Left lung (tissue), 10 donors: Measurements from ENCODE around the gene CXCR1. TPM values are rescaled to one million over a fixed set of nuclear protein-coding genes. Genes with fewer than 3 reads are reported as not detected.

ENCODE experiments used
- ATAC-seq: fragments of 200-7000 bp; cut with Tn5 transposase; one replicate; pipeline ENCODE4 v1.9.1; 2020; ENCODE audit warnings: moderate library complexity
- DNase-seq, 4 donors: peaks; one replicate each; pipeline ENCODE4 v3.0.0-alpha.2; 2013 to 2020
- H3K27ac ChIP-seq, 2 donors: fragments of 200-600 bp; sonication (generic) in 1 of 2; one replicate each; pipeline versions ENCODE4 v1.5.0 to v1.8.0; 2020 to 2021
- H3K27me3 ChIP-seq, 2 donors: fragments of 200-600 bp; sonication (generic) in 1 of 2; one replicate each; pipeline versions ENCODE4 v1.5.0 to v1.8.0; 2020 to 2021
- H3K36me3 ChIP-seq, 2 donors: fragments of 200-600 bp; sonication (generic) in 1 of 2; one replicate each; pipeline versions ENCODE4 v1.5.0 to v1.8.0; 2020 to 2021
- H3K4me1 ChIP-seq, 2 donors: fragments of 200-600 bp; one replicate each; pipeline ENCODE4 v1.8.0; 2021
- H3K4me3 ChIP-seq, 2 donors: fragments of 200-600 bp; sonication (generic) in 1 of 2; one replicate each; pipeline versions ENCODE4 v1.5.0 to v1.8.0; 2020 to 2021; ENCODE audit warnings: mild to moderate bottlenecking in 1 of 2
- H3K9me3 ChIP-seq, 2 donors: fragments of 200-600 bp; sonication (generic) in 1 of 2; one replicate each; pipeline versions ENCODE4 v1.5.0 to v1.8.0; 2020 to 2021
- intact Hi-C, 2 donors: fragments of 100-400 bp; cut with DNase I; formaldehyde crosslinking; loops; one replicate each; pipeline versions ENCODE4 v1.11.2 to v1.14.2; 2022
- polyA plus RNA-seq, 6 donors: library from polyadenylated mRNA; unstranded; fragments of 120-200 nt; gene quantifications; one replicate each; pipeline ENCODE4 v1.2.1, GENCODE V29; 2013; ENCODE audit not compliant: insufficient read length in 6 of 6
- total RNA-seq, 2 donors: library from RNA; stranded (reverse); fragmentation: NEBNext Ultra II Directional; extraction: Animal tissue kit (Norgen Biotek cat#: 25700); gene quantifications; one replicate each; pipeline ENCODE4 v1.2.1, GENCODE V29; 2021
- TF ChIP-seq, protein P1 (sequence below), 2 donors: fragments of 200-600 bp; sonication (generic) in 1 of 2; IDR thresholded peaks; one replicate each; pipeline versions ENCODE4 v1.5.0 to v1.8.0; 2021; ENCODE audit warnings: antibody characterized with exemption in 2 of 2
- donor health status: DM: no; HTN: yes; CAD: no.
- donor health status: DM: no; HTN: no; CAD: no.

The CXCR1 gene
- total and polyA plus RNA-seq, 8 donors: 0.06 to 21.0 (median 0.10) TPM; not detected in 1

DNA sequence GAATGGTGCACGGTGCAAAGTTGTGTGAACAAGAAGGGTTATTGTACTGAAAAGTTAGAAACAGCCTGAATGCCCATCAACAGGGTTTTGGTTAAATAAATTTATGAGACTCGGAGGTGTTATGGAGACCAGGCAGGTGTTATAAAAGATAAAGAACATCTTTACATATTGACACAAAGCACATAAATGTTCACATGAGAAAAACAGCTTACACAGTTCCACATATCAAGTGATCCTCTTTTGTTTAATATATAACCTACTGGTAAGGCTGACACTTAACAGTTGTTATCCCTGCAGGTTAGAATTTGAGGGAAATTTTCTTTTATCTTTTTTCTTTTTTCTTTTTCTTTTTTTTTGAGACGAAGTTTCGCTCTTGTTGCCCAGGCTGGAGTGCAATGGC lies 30.2 kb upstream of the CXCR1 start:
- ATAC-seq (no peak), DNase-seq (no peak)
- H3K27me3 ChIP-seq: no peaks in the 10 kb centered on the region
- no peaks in the 10 kb centered on the region for H3K36me3 ChIP-seq
- no peak overlapping the region for H3K27ac ChIP-seq
- no peak overlapping the region for H3K4me3 ChIP-seq
- H3K4me1 ChIP-seq: peaks cover 0 to 12% of the 10 kb centered on the region in 2 donors
- TF ChIP-seq, protein P1, sequence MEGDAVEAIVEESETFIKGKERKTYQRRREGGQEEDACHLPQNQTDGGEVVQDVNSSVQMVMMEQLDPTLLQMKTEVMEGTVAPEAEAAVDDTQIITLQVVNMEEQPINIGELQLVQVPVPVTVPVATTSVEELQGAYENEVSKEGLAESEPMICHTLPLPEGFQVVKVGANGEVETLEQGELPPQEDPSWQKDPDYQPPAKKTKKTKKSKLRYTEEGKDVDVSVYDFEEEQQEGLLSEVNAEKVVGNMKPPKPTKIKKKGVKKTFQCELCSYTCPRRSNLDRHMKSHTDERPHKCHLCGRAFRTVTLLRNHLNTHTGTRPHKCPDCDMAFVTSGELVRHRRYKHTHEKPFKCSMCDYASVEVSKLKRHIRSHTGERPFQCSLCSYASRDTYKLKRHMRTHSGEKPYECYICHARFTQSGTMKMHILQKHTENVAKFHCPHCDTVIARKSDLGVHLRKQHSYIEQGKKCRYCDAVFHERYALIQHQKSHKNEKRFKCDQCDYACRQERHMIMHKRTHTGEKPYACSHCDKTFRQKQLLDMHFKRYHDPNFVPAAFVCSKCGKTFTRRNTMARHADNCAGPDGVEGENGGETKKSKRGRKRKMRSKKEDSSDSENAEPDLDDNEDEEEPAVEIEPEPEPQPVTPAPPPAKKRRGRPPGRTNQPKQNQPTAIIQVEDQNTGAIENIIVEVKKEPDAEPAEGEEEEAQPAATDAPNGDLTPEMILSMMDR (IDR thresholded peaks at IDR 0.05): no peak
- H3K9me3 ChIP-seq: no peaks in the 10 kb centered on the region
- intact Hi-C loops: no loop called here

DNA sequence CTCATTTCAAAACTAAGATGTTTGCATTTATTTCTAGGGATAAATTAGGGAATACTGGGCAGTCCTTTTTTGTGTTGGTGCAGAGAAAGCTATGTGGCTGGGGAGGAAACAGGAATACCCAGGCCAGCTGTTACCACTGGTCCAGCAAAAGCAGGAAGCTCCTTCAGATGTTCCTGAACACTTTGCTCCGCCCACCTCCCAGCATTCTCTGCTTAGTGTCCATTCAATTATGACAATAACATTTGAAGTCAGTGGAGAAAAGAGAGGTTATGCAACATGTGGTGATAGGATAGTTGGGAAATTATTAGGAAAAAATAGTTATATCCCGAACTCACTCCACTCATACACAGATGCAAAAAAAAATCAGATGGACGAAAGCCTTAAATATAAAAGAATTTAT lies 28.1 kb upstream of the CXCR1 start:
- Histone ChIP-seq H3K27ac (no peak overlapping the region), H3K4me3 (no peak overlapping the region), H3K36me3 (no peaks in the 10 kb centered on the region), H3K9me3 (no peaks in the 10 kb centered on the region), H3K4me1 (peaks cover 0 to 12% of the 10 kb centered on the region in 2 donors), H3K27me3 (no peaks in the 10 kb centered on the region)
- TF ChIP-seq, protein P1 (IDR thresholded peaks at IDR 0.05): no peak
- ATAC-seq (no peak), DNase-seq (no peak)
- intact Hi-C loops: no loop called here

DNA sequence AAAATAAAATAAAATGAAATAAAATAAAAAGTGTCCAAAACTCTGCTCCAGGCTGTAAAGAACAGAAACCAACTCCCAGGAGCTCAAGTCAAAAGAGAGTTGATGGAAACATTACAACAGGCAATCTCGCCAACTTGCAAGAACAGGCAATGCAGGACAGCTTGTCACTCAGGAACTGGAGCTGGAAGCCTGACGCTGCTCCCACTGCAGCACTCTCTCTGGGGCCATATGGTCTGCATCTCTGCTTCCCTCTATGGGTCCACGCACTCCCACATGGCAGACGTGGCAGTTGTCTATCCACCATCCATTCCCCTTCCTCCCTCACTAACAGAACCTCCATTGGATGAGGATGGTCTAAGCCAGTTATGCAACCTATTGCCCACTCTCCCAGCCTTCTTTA lies 26.9 kb upstream of the CXCR1 start:
- Histone ChIP-seq H3K9me3 (no peaks in the 10 kb centered on the region), H3K27me3 (no peaks in the 10 kb centered on the region), H3K4me1 (peaks cover 0 to 12% of the 10 kb centered on the region in 2 donors), H3K4me3 (no peak overlapping the region), H3K27ac (no peak overlapping the region), H3K36me3 (no peaks in the 10 kb centered on the region)
- TF ChIP-seq, protein P1 (IDR thresholded peaks at IDR 0.05): no peak
- intact Hi-C loops: no loop called here
- no peak for ATAC-seq
- no peak for DNase-seq

DNA sequence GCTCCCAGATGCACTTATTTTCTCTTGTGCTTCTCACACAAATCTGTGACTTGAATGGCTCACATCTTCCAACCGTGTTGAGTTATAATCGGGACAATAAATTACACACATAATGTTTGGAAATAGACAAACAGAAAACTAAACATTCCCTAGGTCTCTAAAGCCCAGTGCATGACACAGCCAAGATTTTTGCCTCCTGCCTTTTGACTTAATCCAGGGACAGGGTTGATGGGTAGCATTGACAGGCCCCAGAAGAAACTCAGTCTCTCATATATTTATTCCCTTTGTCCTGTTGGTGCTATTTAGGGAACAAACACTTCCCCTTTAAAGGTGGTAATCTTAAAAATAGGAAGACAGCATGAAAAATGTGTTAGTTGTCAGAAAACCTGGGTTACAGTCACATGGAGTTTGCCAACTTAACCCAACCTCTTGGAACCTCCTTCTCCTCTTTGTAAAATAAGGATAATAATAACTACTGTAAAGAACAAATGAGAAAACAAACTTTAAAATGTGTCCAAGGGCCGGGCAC lies 26.2 kb upstream of the CXCR1 start:
- no peak overlapping the region for H3K4me3 ChIP-seq
- H3K27me3 ChIP-seq: no peaks in the 10 kb centered on the region
- H3K36me3 ChIP-seq: no peaks in the 10 kb centered on the region
- H3K9me3 ChIP-seq: no peaks in the 10 kb centered on the region
- no peak overlapping the region for H3K27ac ChIP-seq
- TF ChIP-seq, protein P1 (IDR thresholded peaks at IDR 0.05): no peak
- intact Hi-C loops: no loop called here
- ATAC-seq (no peak), DNase-seq (no peak)
- H3K4me1 ChIP-seq: peaks cover 0 to 12% of the 10 kb centered on the region in 2 donors

DNA sequence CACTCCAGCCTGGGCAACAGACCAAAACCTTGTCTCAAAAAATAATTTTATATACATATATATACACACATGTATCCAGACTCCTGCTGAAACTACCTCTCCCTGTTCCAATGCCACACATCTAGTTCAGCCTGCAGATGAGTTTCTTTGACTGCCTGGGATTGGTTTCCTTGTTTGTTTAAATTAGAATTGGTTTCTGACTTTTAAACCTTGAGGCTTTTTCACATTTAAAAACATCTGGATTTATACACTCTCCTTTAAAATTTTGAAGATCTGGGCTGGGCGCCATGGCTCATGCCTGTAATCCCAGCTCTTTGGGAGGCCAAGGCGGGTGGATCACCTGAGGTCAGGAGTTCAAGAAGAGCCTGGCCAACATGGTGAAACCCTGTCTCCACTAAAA lies 21.8 kb upstream of the CXCR1 start:
- Histone ChIP-seq H3K27me3 (no peaks in the 10 kb centered on the region), H3K36me3 (no peaks in the 10 kb centered on the region), H3K9me3 (no peaks in the 10 kb centered on the region), H3K27ac (no peak overlapping the region), H3K4me3 (no peak overlapping the region), H3K4me1 (peaks cover 0 to 22% of the 10 kb centered on the region in 2 donors)
- TF ChIP-seq, protein P1 (IDR thresholded peaks at IDR 0.05): no peak
- DNase-seq: no peak
- no peak for ATAC-seq
- intact Hi-C loops: no loop called here
